Stimulated activated CD4-positive, alpha-beta T cell treated with anti-CD3 and anti-CD28 coated beads, Interleukin-15, amount 100 ng/mL, for 1 hour (primary cell): ENCODE data around the gene XYLT2.
"Not testable (repeated sequence)": the region's sequence is repeated elsewhere in the genome, so short reads cannot be mapped to it uniquely, and the experiment has no call there.

ENCODE experiments used
- DNase-seq, 2 donors: peaks; one replicate each; pipeline ENCODE4 v3.0.0-alpha.2; 2020; ENCODE audit warnings: low read depth in 1 of 2, low spot score in 1 of 2

XYLT2 gene

GRCh38 chr17:50389534-50389933, 43.6 kb downstream of the XYLT2 start:
- no peak for DNase-seq

GRCh38 chr17:50392621-50393020, 46.7 kb downstream of the XYLT2 start:
- DNase-seq = no peak

GRCh38 chr17:50393700-50394099, 47.8 kb downstream of the XYLT2 start:
- DNase-seq = no peak

- no peak for DNase-seq
These were observed 48.8 kb downstream of the XYLT2 start for GRCh38 chr17:50394711-50395110.

GRCh38 chr17:50396261-50397110, 50.6 kb downstream of the XYLT2 start:
- DNase-seq = peak in 1 of 2 donors; percentile 11

- peak; percentile 87 to 88 for DNase-seq
These were observed 51.4 kb downstream of the XYLT2 start, which contains the start of gene LRRC59 for GRCh38 chr17:50397111-50397918. Gene LRRC59, minus strand, starts transcription at chr17:50397523. Its CDS starts 206 bp downstream, at chr17:50397317.

- DNase-seq = no peak
These were observed 52.0 kb downstream of the XYLT2 start for GRCh38 chr17:50397919-50398285.

GRCh38 chr17:50398672-50399071, 52.7 kb downstream of the XYLT2 start:
- DNase-seq = not testable (repeated sequence)

GRCh38 chr17:50399591-50399990, 53.7 kb downstream of the XYLT2 start:
- DNase-seq = not testable (repeated sequence)

GRCh38 chr17:50405351-50405750, 59.4 kb downstream of the XYLT2 start:
- not testable (repeated sequence) for DNase-seq

- DNase-seq = no peak
These were observed 60.7 kb downstream of the XYLT2 start for GRCh38 chr17:50406578-50406977.

GRCh38 chr17:50407921-50408320, 62.0 kb downstream of the XYLT2 start:
- DNase-seq = no peak
